PC-9 (cell line): Measurements from ENCODE around the gene PSMG2. TPM values are rescaled to one million over a fixed set of nuclear protein-coding genes. Genes with fewer than 3 reads are reported as not detected.
A peak's percentile ranks its signal among the peaks of the same experiment; 100 is the strongest.

Experiments used
- BruUV-seq: library from RNA; stranded (reverse); fragments of 400-500 nt; replicated peaks from 2 replicates; lab custom pipeline; 2021; lab: Mats Ljungman, UMichigan
- CTCF ChIA-PET: fragments of 300-600 bp; sonication (Branson Sonifier 250); formaldehyde crosslinking; loops from one replicate; lab custom pipeline; 2022; ENCODE audit warnings: antibody characterized with exemption; lab: Charles Lee
- POLR2A ChIA-PET: fragments of 300-600 bp; sonication (Branson Sonifier 250); formaldehyde crosslinking; loops from one replicate; lab custom pipeline; 2022; ENCODE audit warnings: antibody characterized with exemption; ENCODE audit not compliant: unreplicated experiment; lab: Charles Lee
- DNase-seq, 2 experiments: peaks; one replicate each; pipeline versions ENCODE4 v3.0.0 to v3.0.0-alpha.2; 2015 to 2022; ENCODE audit warnings: mixed read lengths in 1 of 2
- H2AFZ ChIP-seq: fragments of 200-600 bp; sonication (generic); 2 replicates; pipeline ENCODE4 v1.8.1; 2017; ENCODE audit warnings: antibody characterized with exemption
- H3F3A ChIP-seq: fragments of 200-600 bp; sonication (generic); 2 replicates; pipeline ENCODE4 v1.8.1; 2017; ENCODE audit warnings: antibody characterized with exemption, mild to moderate bottlenecking, low read depth; ENCODE audit not compliant: insufficient read depth
- H3K27ac ChIP-seq: fragments of 200-600 bp; sonication (generic); 2 replicates; pipeline ENCODE4 v1.6.1; 2016; ENCODE audit warnings: mixed run types
- H3K27me3 ChIP-seq: fragments of 200-600 bp; sonication (generic); 2 replicates; pipeline ENCODE4 v1.6.1; 2016; ENCODE audit warnings: low read depth, mixed run types; ENCODE audit not compliant: insufficient read depth
- H3K36me3 ChIP-seq: fragments of 200-600 bp; sonication (generic); 2 replicates; pipeline ENCODE4 v1.6.1; 2016; ENCODE audit warnings: low read depth, mixed run types
- H3K4me1 ChIP-seq: fragments of 200-600 bp; sonication (generic); replicated peaks from 2 replicates; pipeline ENCODE4 v1.6.1; 2016; ENCODE audit warnings: mixed run types; ENCODE audit not compliant: insufficient read depth
- H3K4me2 ChIP-seq: fragments of 200-600 bp; sonication (generic); 2 replicates; pipeline ENCODE4 v1.6.1; 2017; ENCODE audit warnings: mixed run types
- H3K4me3 ChIP-seq: fragments of 200-600 bp; sonication (generic); 2 replicates; pipeline ENCODE4 v1.6.1; 2016; ENCODE audit warnings: mixed run types
- H3K79me2 ChIP-seq: fragments of 200-600 bp; sonication (generic); 2 replicates; pipeline ENCODE4 v1.6.1; 2017; ENCODE audit warnings: low read depth, mixed run types
- H3K9me2 ChIP-seq: fragments of 200-600 bp; sonication (generic); 2 replicates; pipeline ENCODE4 v1.8.1; 2017; ENCODE audit warnings: mild to moderate bottlenecking; ENCODE audit not compliant: insufficient read depth
- H3K9me3 ChIP-seq: fragments of 200-600 bp; sonication (generic); 2 replicates; pipeline ENCODE4 v1.8.1; 2016; ENCODE audit warnings: low read depth; ENCODE audit not compliant: insufficient read depth
- H4K20me1 ChIP-seq: fragments of 200-600 bp; sonication (generic); 2 replicates; pipeline ENCODE4 v1.8.1; 2017; ENCODE audit not compliant: insufficient read depth
- CTCF ChIP-seq: fragments of 200-600 bp; sonication (generic); conservative IDR thresholded peaks from 2 replicates; pipeline ENCODE4 v1.6.1; 2017; ENCODE audit warnings: mixed run types, antibody characterized with exemption, mild to moderate bottlenecking, moderate library complexity
- EZH2 ChIP-seq: fragments of 200-600 bp; sonication (generic); IDR thresholded peaks from 2 replicates; pipeline ENCODE4 v1.8.0; 2017; ENCODE audit warnings: antibody characterized with exemption, low read depth
- intact Hi-C: fragments of 100-400 bp; cut with micrococcal nuclease; formaldehyde crosslinking; loops from one replicate; pipeline ENCODE4 v1.10.0; 2022; ENCODE audit not compliant: unreplicated experiment
- total RNA-seq: library from RNA; stranded (reverse); gene quantifications from 2 replicates; pipeline ENCODE4 v1.2.3, GENCODE V29; 2021

Gene PSMG2
- total RNA-seq, 1 experiment from 2014 or later: 123 TPM

- Histone ChIP-seq H3F3A (peaks cover 22% of the 10 kb centered on the region; the same call in 1 of the 2 replicates), H3K27ac (no peak overlapping the region), H3K27me3 (no peaks in the 10 kb centered on the region), H4K20me1 (no peaks in the 10 kb centered on the region), H3K4me3 (peak overlapping the region; percentile 86; the same call in 1 of the 2 replicates), H3K4me2 (peak overlapping the region; percentile 67), H3K9me2 (no peaks in the 10 kb centered on the region), H3K9me3 (no peaks in the 10 kb centered on the region), H3K36me3 (no peaks in the 10 kb centered on the region), H3K79me2 (peaks cover 26% of the 10 kb centered on the region), H2AFZ (no peak overlapping the region), H3K4me1 (peaks cover 29% of the 10 kb centered on the region)
- ChIA-PET CTCF (interaction anchor here (0.6 kb wide), 1 partner anchor 131 kb away, joined by 6 read pairs; no protein-coding TSS in a partner anchor), POLR2A (interaction anchor here (0.7 kb wide), 1 partner anchor 344 kb away, joined by 4 read pairs; no protein-coding TSS in a partner anchor)
- DNase-seq: peak in 1 of 2 experiments; percentile 40
- BruUV-seq: no TSS peak
- intact Hi-C loops: loop anchor here (2.0 to 5.0 kb wide), 2 partner anchors 281 to 566 kb away; partner anchors contain the start of genes AFG3L2 and ANKRD62
- TF ChIP-seq EZH2: no peak
- TF ChIP-seq CTCF: no peak
Measured at GRCh38 chr18:12658426-12659138, 44.3 kb upstream of the PSMG2 start.

DNA sequence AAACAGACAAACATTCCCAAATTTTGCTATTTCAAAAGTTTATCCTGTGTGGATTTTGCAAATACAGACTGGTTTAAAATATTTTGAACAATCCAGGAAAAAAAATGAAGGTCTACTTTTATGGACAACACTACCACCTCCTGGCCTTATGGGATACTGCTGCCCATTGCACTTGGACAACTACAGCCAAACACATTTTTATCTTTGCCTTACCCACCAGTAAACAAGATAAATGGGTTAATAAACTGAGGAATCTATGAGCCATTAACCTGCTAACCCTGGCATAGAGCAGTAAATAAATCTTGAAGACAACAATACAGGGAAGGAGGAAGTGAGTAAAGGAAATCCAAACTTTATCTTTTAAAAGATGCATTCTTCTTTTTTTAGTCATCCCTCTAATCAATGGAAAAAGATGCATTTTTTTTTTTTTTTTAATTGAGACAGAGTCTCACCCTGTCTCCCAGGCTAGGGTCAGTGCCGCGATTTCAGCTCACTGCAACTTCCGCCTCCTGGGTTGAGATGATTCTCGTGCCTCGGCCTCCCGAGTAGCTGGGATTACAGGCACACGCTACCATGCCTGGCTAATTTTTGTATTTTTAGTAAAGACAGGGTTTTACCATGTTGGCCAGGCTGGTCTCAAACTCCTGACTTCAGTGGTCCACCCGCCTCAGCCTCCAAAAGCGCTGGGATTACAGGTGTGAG, 42.8 kb upstream of the PSMG2 start:
- peaks cover 22% of the 10 kb centered on the region; the same call in 1 of the 2 replicates for H3F3A ChIP-seq
- peaks cover 28% of the 10 kb centered on the region for H3K4me1 ChIP-seq
- no peak overlapping the region for H3K4me3 ChIP-seq
- H3K9me2 ChIP-seq: no peaks in the 10 kb centered on the region
- H3K79me2 ChIP-seq: peaks cover 15% of the 10 kb centered on the region
- no TSS peak for BruUV-seq
- peak overlapping the region; percentile 17; the same call in 1 of the 2 replicates for H3K4me2 ChIP-seq
- H4K20me1 ChIP-seq: no peaks in the 10 kb centered on the region
- H3K9me3 ChIP-seq: no peaks in the 10 kb centered on the region
- CTCF ChIA-PET: interaction anchor here (0.6 to 0.7 kb wide), 5 partner anchors 198 to 1497 kb away, joined by 3 to 8 read pairs (median 4); no protein-coding TSS in a partner anchor
- peak; percentile 44 to 81 for DNase-seq
- no peaks in the 10 kb centered on the region for H3K27me3 ChIP-seq
- H3K36me3 ChIP-seq: no peaks in the 10 kb centered on the region
- TF ChIP-seq CTCF (peak; percentile 94), EZH2 (no peak)
- intact Hi-C loops: loop anchor here (1.0 to 5.0 kb wide), 5 partner anchors 264 to 567 kb away; partner anchors contain the start of genes AFG3L2 and ANKRD62
- peak overlapping the region; percentile 21; the same call in 1 of the 2 replicates for H3K27ac ChIP-seq
- H2AFZ ChIP-seq: no peak overlapping the region
- POLR2A ChIA-PET: no interaction called here

GRCh38 chr18:12668041-12668440, 34.8 kb upstream of the PSMG2 start:
- H3K4me1 ChIP-seq: no peaks in the 10 kb centered on the region; the same call in 1 of the 2 replicates
- H3K27ac ChIP-seq: no peak overlapping the region
- no peak overlapping the region for H3K4me3 ChIP-seq
- H3K79me2 ChIP-seq: no peaks in the 10 kb centered on the region
- no peak overlapping the region for H2AFZ ChIP-seq
- DNase-seq: no peak
- no peaks in the 10 kb centered on the region for H3K9me2 ChIP-seq
- no peaks in the 10 kb centered on the region for H3K27me3 ChIP-seq
- BruUV-seq: no TSS peak
- H4K20me1 ChIP-seq: no peaks in the 10 kb centered on the region
- no peak overlapping the region for H3K4me2 ChIP-seq
- 0 out of 2 replicates have a peak, but pooled peaks cover 2% of the 10 kb centered on the region for H3F3A ChIP-seq
- TF ChIP-seq EZH2: no peak
- no peak for TF ChIP-seq CTCF
- H3K9me3 ChIP-seq: no peaks in the 10 kb centered on the region
- 0 out of 2 replicates have a peak, but pooled peaks cover under 1% of the 10 kb centered on the region for H3K36me3 ChIP-seq
- ChIA-PET POLR2A (no interaction called here), CTCF (no interaction called here)
- intact Hi-C loops: no loop called here
